Ramos (cell line): ENCODE data around the gene RTRAF.

ENCODE experiments used
- in situ Hi-C: fragments of 300-500 bp; cut with MboI; formaldehyde crosslinking; loops from one replicate; pipeline ENCODE4 v1.14.3; 2022; ENCODE audit warnings: low sequenced_read_pairs; ENCODE audit not compliant: unreplicated experiment

RTRAF gene

DNA sequence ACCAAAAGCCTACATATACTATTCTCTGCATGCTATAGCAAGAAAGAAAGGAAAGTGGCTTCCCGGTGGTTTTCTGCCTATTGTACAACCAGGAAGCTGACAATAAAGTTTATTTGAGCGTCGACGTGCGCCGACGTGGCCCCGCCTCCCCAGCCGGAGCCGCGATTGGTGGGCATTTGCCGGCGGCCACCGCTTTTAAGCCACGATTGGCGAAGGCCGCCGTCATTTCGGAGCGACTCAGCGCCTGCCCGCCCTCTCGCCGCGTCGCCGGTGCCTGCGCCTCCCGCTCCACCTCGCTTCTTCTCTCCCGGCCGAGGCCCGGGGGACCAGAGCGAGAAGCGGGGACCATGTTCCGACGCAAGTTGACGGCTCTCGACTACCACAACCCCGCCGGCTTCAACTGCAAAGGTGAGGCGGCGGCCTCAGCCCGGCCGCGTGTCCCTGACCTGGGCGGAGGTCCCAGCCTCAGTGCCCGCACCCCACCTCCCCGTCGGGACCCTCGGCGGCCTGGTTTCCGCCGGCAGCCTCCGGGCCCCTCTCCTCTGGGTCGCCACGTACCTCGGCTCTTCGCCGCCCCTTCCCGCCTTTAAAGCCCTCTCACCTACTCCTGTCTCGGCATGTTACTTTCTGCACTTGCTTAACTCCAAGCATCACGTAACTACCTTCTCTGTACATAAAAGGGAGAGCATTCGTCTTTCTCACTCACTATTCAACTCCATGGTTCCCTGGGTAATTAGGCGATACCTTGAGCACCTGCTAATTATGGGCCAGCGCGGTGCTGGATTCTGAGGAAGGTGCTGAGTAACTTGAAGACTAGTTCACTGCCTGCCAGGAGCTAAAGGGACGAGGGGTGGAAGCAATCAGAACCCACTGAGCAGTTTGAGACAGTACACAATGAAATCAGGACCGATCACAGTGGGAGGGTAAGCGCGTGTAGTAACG, at the start of gene RTRAF:
Gene RTRAF, plus strand, starts transcription at position 254 of the 942 bp plus-strand sequence. Its CDS starts 94 bp downstream, at position 348.
- in situ Hi-C loops, result loop anchor here (10.0 kb wide), 1 partner anchor 705 kb away; no protein-coding TSS in a partner anchor

- in situ Hi-C loops, result no loop called here
Observed at GRCh38 chr14:51939755-51940301, 49.5 kb upstream of the RTRAF start.

DNA sequence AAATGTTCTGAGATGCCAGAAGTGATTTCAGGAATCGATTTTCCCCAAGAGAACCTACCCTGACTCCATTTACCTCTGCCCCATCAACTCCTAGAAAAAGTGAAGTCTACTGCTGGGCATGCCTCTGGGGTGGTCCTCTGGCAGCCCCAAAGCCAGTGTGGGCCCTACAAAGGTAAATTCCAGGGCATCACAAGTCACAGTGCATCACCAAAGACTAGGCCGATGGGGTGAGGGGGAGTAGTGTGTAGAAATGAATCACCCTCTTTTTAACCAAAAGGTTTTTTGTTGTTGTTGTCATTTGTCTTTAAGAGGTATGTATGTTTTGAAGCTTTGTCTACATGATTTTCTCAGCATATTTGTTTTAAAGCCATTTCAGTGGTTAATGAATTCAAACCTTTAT, 46.4 kb upstream of the RTRAF start:
- in situ Hi-C loops, result no loop called here

- in situ Hi-C loops, result no loop called here
Observed at GRCh38 chr14:51950007-51950406, 39.3 kb upstream of the RTRAF start.

DNA sequence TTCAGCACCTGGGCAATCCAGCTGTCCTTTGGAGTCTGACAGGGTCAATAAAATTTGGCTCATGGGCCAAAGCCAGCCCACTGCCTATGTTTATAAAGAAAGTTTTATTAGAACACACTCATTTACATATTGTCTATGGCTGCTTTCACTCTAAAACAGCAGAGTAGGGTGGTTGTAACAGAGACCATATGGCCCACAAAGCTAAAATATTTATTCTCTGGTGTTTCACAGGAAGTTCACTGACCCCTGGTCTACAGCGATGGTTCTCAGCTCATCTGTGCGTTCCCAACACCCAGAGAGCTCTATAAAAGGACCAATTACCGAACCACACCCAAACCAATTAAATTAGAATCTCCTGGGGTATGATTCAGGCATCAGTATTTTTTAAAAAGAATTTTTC, 37.7 kb upstream of the RTRAF start:
- in situ Hi-C loops, result no loop called here

GRCh38 chr14:51954031-51954430, 35.3 kb upstream of the RTRAF start:
- in situ Hi-C loops, result no loop called here

- in situ Hi-C loops, result no loop called here
Observed at GRCh38 chr14:51954657-51955056, 34.7 kb upstream of the RTRAF start.

- in situ Hi-C loops, result no loop called here
Observed at GRCh38 chr14:51957950-51958349, 31.4 kb upstream of the RTRAF start.

DNA sequence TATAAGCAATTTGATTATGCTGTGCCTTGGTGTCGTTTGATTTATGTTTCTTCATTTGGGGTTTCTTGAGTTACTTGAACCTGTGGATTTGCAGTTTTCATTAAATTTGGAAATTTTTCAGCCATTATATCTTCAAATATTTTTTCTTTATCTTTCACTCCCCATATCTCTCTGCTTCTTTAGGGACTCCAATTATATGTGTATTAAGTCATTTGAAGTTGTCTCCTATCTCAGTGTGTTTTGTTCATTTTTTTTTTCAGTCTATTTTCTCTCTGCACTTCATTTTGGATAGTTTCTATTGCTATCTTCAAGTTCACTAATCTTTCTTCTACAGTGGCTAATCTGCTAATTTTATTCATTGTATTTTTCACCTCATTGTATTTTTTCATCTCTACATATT, 29.4 kb upstream of the RTRAF start:
- in situ Hi-C loops, result no loop called here

GRCh38 chr14:51960866-51961265, 28.5 kb upstream of the RTRAF start:
- in situ Hi-C loops, result no loop called here

GRCh38 chr14:51962711-51963110, 26.6 kb upstream of the RTRAF start:
- in situ Hi-C loops, result no loop called here

DNA sequence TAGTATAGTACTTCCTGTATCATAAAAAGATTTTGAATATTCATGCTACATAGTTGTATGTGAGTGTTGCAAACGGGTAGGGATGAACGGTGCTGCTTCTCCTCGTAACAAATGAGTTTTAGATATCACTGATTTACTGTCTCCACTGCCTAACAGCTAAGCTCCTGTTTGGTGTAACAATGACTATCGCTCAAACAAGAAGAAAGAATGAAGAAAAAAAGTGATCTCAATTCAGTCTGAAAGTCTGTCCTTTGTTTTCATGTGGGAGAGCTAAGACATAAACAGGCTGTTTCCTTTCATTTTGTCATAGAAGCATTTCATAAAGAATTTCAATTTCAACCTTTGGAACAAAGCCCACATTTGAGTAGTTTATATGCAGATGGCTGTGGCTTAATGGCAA, 26.1 kb upstream of the RTRAF start:
- in situ Hi-C loops, result no loop called here

DNA sequence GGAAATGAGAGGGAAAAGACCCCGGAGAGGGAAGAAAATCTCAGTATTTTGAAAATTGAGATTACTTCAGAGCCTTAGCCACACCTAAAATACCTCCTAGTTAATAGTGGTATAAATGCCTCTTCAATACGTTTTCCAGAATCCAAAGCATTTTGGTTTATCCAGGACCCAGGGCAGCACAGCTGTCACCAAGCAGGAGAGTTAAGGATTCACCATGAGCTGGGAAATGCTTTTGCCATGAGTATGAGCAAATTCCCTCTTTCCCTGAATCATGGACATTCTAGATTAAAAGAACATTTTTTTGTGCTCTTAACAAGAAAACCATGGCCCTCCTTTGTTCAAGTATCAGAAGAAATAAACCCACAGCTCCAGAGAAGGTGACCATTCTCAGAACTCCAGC, 21.8 kb upstream of the RTRAF start:
- in situ Hi-C loops, result no loop called here

- in situ Hi-C loops, result no loop called here
Observed at GRCh38 chr14:51969852-51970540, 19.4 kb upstream of the RTRAF start.

GRCh38 chr14:51972566-51972965, 16.8 kb upstream of the RTRAF start:
- in situ Hi-C loops, result no loop called here

- in situ Hi-C loops, result no loop called here
Observed at GRCh38 chr14:51977075-51977474, 12.3 kb upstream of the RTRAF start.

DNA sequence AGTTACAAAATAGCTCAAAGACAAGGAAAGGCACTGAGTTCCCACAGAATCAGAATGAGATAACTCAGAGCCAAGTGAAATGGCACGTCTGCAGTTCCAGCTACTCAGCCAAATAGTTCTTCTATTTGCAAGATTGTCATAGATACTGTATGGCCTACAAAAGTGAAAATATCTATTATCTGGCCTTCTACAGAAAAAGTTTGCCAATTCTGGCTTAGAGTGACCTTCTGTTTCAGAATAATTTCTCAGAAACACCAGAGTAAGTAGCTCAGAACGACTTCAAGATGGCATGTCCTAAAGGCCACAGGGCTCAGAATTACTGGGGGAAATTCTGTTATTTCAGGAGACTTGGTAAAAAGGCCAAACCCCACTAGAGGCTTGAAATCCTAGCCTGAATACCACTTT, 10.7 kb upstream of the RTRAF start:
- in situ Hi-C loops, result no loop called here

DNA sequence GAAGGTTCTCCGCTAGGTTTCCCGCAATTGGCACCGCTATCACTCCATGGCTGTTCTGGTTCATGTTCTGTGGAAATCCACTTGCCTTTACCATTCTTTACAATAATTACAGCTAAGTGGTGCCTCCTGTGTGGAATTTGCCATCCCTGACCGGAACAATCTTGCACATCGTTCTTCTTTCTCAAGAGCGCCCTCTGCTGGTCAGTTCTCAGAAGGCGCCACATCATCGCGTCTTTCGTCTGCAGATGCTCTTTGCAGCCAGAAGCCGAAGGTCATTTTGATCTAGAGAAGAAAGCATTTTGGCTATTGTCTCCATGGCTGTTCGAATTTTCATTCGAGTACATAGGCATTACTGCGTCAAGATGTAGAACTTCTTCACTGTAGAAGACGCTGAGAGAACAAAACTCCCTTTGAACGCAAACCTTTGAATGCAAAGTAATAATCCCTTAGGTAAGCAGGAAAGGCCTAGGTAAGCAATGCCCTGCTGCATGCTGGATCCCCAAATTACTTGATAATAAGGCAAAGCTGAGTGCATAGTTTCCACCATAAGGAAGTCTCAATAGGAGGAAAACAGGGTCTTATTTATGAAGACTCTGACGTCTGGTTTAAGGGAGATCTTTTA, 10.1 kb upstream of the RTRAF start:
- in situ Hi-C loops, result no loop called here

DNA sequence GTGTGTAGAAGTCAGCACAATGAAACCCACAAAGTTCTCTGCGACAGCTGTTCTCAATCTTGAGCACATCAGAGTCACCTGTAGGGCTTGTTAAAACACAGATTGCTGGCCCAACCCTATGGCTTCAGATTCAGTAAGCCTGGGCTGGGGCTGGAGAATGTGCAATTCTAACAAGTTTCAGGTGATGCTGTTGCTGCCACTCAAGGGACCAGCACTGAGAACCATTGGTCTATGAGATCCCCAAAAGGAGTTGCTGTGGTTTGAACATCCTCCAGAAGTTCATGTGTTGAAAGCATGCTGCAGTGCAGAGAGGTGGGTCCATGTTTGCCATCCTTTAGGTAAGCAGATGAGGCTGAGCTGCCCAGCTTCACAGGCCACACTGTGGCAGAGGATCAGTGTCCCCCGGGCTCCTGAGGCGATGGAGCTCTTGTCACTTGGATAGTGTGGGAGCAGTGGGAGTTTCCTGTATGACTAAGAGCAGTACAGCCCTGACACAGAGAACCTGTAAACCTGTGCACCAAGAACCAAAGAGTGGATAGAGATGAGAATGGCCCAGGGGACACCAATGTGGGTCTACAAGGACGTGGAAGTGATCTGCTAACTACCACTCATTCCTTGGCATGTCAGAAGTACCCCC, 8.0 kb upstream of the RTRAF start:
- in situ Hi-C loops, result loop anchor here (10.0 kb wide), 1 partner anchor 697 kb away; no protein-coding TSS in a partner anchor

DNA sequence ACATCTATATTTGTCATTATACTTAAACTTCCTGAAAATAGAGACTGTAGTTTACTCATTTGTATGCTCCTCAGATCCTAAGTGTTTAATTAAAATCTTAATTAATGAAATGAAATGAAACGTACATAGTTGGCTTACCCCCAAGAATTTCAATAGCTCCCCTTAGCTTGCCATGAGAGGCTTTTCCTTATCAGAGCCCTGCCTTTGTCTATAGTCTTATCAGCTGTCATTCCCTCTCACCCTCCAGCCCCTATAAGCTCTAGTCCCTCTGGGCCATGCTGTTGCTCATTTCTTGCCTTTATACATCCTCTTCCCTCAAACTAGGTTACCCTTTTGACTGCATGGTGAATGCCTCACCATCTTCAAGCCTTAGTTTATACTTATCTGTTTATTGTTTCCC, 1.1 kb upstream of the RTRAF start:
- in situ Hi-C loops, result loop anchor here (10.0 kb wide), 1 partner anchor 703 kb away; no protein-coding TSS in a partner anchor
